ENCODE measurements around the gene FBXL3.

GRCh38 chr13:77053192-77053591, 26.2 kb upstream of the FBXL3 start:
- TF ChIP-seq CTCF (CRISPR knock-in tag; IDR thresholded peaks at IDR 0.05) (no peak), ZFX (CRISPR knock-in tag; IDR thresholded peaks at IDR 0.05; ENCODE audit: low read depth) (no peak), POLR2AphosphoS5 (IDR thresholded peaks at IDR 0.05; ENCODE audit: low read depth, low read length) (no peak), REST (IDR thresholded peaks at IDR 0.05; ENCODE audit: borderline replicate concordance in 1 of 2, low read depth in 1 of 2, low read length in 2 of 2) (no peak), RELA (CRISPR knock-in tag; IDR thresholded peaks at IDR 0.05) (no peak), ZNF558 (CRISPR knock-in tag; IDR thresholded peaks at IDR 0.05; ENCODE audit: borderline replicate concordance) (no peak), KLF11 (CRISPR knock-in tag; IDR thresholded peaks at IDR 0.05) (no peak), MIXL1 (CRISPR knock-in tag; IDR thresholded peaks at IDR 0.05) (no peak), ZNF335 (CRISPR knock-in tag; IDR thresholded peaks at IDR 0.05) (no peak), MATR3 (CRISPR knock-in tag; IDR thresholded peaks at IDR 0.05) (no peak)
- TF ChIP-seq, protein P1, sequence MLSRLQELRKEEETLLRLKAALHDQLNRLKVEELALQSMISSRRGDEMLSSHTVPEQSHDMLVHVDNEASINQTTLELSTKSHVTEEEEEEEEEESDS (CRISPR knock-in tag; IDR thresholded peaks at IDR 0.05; ENCODE audit: borderline replicate concordance), result no peak

All from HepG2 (cell line).